ENCODE measurements around the gene SATB2. TPM values are rescaled to one million over a fixed set of nuclear protein-coding genes. Genes with fewer than 3 reads are reported as not detected.

The SATB2 gene
- total RNA-seq, 1 experiment from 2014 or later = 13.8 TPM

DNA sequence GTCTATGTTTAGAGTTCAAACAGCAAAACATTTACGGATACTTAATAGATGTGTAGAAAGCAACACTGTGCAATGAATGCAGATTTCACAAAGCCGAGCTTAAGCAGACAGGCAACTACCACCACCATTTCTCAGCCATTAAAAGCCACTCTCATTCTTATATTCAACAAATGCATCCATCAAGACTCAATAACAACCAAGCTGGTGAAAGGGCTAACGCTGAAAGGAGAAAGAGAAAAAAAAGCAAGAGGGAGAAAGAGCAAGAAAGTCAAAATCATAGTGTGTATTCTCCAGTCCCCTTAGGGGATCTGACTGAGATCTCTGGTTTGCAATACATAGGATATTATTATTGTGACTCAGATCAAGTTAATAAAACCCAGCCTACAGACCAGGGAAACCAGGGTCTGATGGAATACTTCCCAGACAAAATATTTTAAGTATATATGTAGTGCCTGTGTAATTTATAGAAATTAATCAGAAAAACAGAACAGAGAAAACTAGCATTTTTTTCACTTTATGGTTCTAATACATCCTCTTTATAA, 14.1 kb downstream of the SATB2 start:
- CTCF ChIA-PET = no interaction called here
- H3K9me3 ChIP-seq (ENCODE audit: control insufficient read depth in 1 of 2, insufficient read depth in 1 of 2, low read depth in 1 of 2, low read length in 2 of 2) = no peaks in the 10 kb centered on the region
- intact Hi-C loops (cut with micrococcal nuclease) = loop anchor here (2.0 kb wide), 1 partner anchor 65 kb away; no protein-coding TSS in a partner anchor
- DNase-seq (ENCODE audit: low read depth, low spot score) = no peak
- H4K20me1 ChIP-seq (ENCODE audit: insufficient read depth) = no peaks in the 10 kb centered on the region
- H3K36me3 ChIP-seq (ENCODE audit: control insufficient read depth in 1 of 2, insufficient read depth in 2 of 2, low read length in 2 of 2) = peaks cover 0 to 4% of the 10 kb centered on the region in 2 experiments; a peak in 2 of 4 replicates
- H3K4me3 ChIP-seq (replicated peaks in 1 of 2; ENCODE audit: low read depth in 1 of 2, low read length in 2 of 2) = no peak overlapping the region
- RAD21 ChIA-PET (ENCODE audit: low non-redundant PET in 1 of 2, low total read pairs in 2 of 2, uncharacterized antibody in 2 of 2, unreplicated experiment in 2 of 2) = no interaction called here
- no peaks in the 10 kb centered on the region for H3K27me3 ChIP-seq (ENCODE audit: insufficient read depth, low read length)
- TF ChIP-seq CEBPB (IDR thresholded peaks at IDR 0.05; ENCODE audit: low read depth) = no peak
- no peak for TF ChIP-seq CBX3 (IDR thresholded peaks at IDR 0.05; ENCODE audit: low read depth)
- no peak for TF ChIP-seq ZBTB33 (IDR thresholded peaks at IDR 0.05; ENCODE audit: extremely low read depth, insufficient replicate concordance, low read length)
- no peak for TF ChIP-seq JUND (IDR thresholded peaks at IDR 0.05)
- TF ChIP-seq YY1 (IDR thresholded peaks at IDR 0.05; ENCODE audit: extremely low read depth, insufficient replicate concordance, low read depth, low read length) = no peak
- TF ChIP-seq, protein P1, sequence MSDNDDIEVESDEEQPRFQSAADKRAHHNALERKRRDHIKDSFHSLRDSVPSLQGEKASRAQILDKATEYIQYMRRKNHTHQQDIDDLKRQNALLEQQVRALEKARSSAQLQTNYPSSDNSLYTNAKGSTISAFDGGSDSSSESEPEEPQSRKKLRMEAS (IDR thresholded peaks at IDR 0.05) = no peak
- TF ChIP-seq SIN3A (IDR thresholded peaks at IDR 0.05; ENCODE audit: low read depth) = no peak
- TF ChIP-seq SRF (IDR thresholded peaks at IDR 0.05; ENCODE audit: low read depth) = no peak
- TF ChIP-seq ZNF274 (IDR thresholded peaks at IDR 0.05; ENCODE audit: low read depth, low read length) = no peak
- TF ChIP-seq EZH2 (IDR thresholded peaks at IDR 0.05) = no peak
- no peak for TF ChIP-seq EGR1 (IDR thresholded peaks at IDR 0.05; ENCODE audit: low read depth)
- no peak for TF ChIP-seq RAD21 (IDR thresholded peaks at IDR 0.05; ENCODE audit: low read depth)
- TF ChIP-seq FOSL1 (IDR thresholded peaks at IDR 0.05; ENCODE audit: low read depth) = no peak
- no peak for TF ChIP-seq ZFX (IDR thresholded peaks at IDR 0.05)
- TF ChIP-seq CTCF (IDR thresholded peaks at IDR 0.05 in 2 of 3, conservative IDR thresholded peaks at IDR 0.05 in 1 of 3; ENCODE audit: borderline replicate concordance in 1 of 3, insufficient read depth in 1 of 3, low read depth in 2 of 3, low read length in 2 of 3) = no peak
- no peak for TF ChIP-seq POLR2A (IDR thresholded peaks at IDR 0.05; ENCODE audit: borderline replicate concordance, extremely low read depth, insufficient read depth, insufficient read length)
- no peak overlapping the region for H3K4me2 ChIP-seq (ENCODE audit: low read length)
- no peaks in the 10 kb centered on the region for H3K9me2 ChIP-seq (ENCODE audit: insufficient read depth)
- H3K27ac ChIP-seq (ENCODE audit: low read depth, low read length) = no peak overlapping the region
- no peak overlapping the region for H2AFZ ChIP-seq (ENCODE audit: low read depth, low read length, poor library complexity, severe bottlenecking)
- no peak overlapping the region for H3K9ac ChIP-seq (ENCODE audit: low read length)
- H3K4me1 ChIP-seq (ENCODE audit: control insufficient read depth in 1 of 2, insufficient read depth in 2 of 2, low read length in 2 of 2) = peaks cover 0 to 3% of the 10 kb centered on the region in 2 experiments; a peak in 2 of 4 replicates
- POLR2A ChIA-PET = no interaction called here
- H3K79me2 ChIP-seq (ENCODE audit: insufficient read depth, low read length) = peaks cover 26% of the 10 kb centered on the region
- BruUV-seq (replicated peaks) = no TSS peak
- ATAC-seq = no peak

All from HCT116 (cell line).